GM21423 (cell line): ENCODE data around the gene FRMPD2.
A peak's percentile ranks its signal among the peaks of the same experiment; 100 is the strongest.

Experiments
- ATAC-seq: cut with Tn5 transposase; IDR thresholded peaks from one replicate; pipeline ENCODE4 v1.9.1; 2021; ENCODE audit warnings: mild to moderate bottlenecking, moderate library complexity; ENCODE audit not compliant: unreplicated experiment

The FRMPD2 gene, protein sequence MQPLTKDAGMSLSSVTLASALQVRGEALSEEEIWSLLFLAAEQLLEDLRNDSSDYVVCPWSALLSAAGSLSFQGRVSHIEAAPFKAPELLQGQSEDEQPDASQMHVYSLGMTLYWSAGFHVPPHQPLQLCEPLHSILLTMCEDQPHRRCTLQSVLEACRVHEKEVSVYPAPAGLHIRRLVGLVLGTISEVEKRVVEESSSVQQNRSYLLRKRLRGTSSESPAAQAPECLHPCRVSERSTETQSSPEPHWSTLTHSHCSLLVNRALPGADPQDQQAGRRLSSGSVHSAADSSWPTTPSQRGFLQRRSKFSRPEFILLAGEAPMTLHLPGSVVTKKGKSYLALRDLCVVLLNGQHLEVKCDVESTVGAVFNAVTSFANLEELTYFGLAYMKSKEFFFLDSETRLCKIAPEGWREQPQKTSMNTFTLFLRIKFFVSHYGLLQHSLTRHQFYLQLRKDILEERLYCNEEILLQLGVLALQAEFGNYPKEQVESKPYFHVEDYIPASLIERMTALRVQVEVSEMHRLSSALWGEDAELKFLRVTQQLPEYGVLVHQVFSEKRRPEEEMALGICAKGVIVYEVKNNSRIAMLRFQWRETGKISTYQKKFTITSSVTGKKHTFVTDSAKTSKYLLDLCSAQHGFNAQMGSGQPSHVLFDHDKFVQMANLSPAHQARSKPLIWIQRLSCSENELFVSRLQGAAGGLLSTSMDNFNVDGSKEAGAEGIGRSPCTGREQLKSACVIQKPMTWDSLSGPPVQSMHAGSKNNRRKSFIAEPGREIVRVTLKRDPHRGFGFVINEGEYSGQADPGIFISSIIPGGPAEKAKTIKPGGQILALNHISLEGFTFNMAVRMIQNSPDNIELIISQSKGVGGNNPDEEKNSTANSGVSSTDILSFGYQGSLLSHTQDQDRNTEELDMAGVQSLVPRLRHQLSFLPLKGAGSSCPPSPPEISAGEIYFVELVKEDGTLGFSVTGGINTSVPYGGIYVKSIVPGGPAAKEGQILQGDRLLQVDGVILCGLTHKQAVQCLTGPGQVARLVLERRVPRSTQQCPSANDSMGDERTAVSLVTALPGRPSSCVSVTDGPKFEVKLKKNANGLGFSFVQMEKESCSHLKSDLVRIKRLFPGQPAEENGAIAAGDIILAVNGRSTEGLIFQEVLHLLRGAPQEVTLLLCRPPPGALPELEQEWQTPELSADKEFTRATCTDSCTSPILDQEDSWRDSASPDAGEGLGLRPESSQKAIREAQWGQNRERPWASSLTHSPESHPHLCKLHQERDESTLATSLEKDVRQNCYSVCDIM (N-terminal part only)

DNA sequence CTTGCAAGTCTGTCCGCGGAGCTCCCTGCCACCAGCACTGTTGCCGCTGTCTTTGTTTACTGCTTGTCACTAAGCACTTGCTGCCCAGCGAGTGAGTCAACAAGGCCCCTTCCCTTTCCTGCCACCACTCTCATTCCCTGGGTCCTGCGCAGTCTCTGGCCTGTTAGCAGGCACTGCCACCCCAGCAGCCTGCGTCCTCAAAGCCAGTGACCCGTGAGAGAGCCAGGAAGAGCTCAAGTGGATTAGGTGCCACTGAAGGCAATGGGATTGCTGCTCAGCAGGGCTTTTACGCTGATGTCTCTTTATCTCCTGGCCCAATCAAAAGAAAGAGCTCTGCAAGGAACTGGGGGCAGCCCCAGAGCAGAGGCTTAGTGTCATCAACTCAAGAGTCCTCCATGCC is at the start of gene FRMPD2:
TSS of gene FRMPD2 (minus strand) at position 61 of the 400 bp plus-strand sequence. CDS start 129 bp downstream, outside the sequence.
- ATAC-seq = no peak

DNA sequence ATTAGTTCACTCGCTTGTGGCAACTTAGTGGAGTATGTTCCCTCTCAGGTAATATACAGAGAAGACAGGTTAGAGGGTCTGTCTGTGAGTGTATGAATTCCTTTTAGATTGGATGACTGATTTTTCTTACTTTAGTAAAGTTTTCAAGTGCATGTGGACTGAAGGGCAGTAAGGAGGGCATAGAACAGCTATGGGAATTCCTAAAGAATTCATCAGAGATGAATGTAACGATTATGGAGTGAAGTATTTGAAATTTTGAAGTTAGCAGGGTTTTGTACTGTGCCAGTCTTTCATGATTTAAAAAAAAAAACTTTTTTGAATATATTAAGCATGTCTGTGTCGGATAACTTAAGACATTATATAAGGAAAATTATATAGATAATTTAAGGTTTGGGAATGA is 47.5 kb upstream of the FRMPD2 start:
- no peak for ATAC-seq

DNA sequence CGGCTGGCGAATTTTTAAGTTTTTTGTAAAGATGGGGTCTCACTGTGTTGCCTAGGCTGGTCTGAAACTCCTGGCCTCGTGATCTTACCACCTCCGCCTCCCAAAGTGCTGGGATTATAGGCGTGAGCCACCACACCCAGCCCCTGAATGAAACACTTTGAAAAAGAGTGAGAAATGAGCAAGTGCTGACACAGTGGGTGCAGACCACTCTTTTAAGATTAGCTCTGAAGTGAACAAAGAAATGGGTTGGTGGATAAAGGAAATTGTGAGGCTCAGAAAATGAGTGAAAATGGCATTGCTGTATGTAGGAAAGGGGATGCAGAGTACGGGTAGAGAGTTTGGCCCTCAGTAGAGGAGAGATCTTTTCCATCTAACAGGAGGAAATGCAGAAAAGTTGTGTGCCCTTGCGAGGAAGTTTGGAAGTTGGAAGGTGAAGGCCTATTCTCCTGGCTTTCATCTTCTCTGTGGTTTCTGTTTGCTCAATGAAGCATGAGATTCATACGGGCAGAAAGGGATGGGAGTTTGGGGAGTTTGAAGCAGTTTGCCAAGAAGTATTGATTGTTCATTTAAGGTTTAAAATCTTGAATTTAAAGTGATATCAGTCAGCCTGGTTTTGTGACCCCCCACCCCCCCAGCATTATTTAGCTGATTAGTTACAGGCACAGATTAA is 43.0 kb upstream of the FRMPD2 start:
- no peak for ATAC-seq

DNA sequence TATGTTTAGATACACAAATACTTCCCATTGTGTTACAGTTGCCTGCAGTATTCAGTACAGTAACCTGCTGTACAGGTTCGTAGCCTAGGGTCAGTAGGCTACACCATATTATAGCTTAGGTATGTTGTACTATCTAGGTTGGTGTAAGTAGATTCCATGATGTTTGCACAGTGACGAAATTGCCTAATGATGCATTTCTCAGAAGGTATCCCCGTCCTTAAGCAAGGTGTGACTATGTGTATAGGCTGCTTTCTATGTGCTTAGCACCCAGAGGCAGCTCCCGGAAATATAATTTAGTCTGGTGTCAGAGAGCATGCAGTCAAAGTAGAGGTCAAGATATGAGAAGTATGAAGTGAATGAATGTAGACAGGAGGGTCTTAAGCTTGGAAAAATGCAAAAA is 41.7 kb upstream of the FRMPD2 start:
- ATAC-seq = no peak

DNA sequence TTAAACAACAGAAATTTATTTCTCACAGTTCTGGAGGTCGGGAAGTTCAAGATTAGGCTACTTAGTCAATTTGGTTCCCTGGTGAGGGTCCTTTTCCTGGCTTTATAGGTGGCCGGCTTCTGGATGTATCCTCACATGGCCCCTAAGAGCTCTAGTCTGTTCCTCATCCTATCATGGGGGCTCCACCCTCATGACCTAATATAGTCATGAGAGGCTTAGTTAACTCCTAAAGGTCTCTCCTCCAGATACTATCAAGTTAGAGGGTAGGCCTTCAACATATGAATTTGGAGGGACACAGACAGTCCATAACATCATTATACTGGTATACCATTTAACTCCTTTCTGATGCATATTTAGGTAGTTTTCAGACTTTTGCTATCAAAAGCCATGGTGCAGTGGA is 39.6 kb upstream of the FRMPD2 start:
- no peak for ATAC-seq

DNA sequence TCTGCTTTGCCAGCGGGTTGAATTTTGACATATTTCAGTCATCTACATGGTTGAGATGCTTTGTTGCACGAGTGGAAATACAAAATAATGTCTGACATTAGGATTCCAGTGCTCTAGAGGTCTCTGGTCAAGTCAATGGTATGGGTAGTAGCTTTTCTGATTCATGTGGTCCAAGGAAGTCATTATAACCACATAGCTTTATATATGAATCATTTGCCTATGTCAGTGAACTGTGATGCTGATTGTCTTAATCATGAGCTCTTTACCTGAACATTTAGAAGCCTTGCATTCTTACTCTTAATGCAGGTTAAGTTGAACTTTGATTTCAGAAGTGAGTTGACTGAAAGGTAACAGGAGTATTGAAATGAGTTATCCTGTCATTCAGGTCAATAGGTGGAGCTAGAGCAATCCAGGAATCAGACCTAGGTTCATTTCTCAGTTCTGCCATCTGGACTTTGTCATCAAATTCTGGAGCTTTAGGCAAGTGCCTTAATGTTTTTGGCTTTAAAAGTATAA is 35.3 kb upstream of the FRMPD2 start:
- no peak for ATAC-seq

DNA sequence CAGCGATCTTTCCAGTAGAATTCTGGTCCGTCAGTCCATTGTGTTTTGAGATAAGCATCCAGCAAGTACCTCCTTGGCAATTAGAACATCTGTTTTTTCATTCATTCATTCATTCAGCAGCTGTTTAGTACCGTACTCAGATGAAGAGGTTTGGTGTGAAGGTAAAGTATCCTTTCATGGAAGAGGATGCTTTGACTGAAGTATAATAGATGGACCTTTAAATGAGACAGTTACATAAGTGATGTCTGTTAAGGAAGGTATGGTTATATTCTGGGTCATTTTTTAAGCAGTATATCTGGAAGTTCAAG is 33.2 kb upstream of the FRMPD2 start:
- no peak for ATAC-seq

DNA sequence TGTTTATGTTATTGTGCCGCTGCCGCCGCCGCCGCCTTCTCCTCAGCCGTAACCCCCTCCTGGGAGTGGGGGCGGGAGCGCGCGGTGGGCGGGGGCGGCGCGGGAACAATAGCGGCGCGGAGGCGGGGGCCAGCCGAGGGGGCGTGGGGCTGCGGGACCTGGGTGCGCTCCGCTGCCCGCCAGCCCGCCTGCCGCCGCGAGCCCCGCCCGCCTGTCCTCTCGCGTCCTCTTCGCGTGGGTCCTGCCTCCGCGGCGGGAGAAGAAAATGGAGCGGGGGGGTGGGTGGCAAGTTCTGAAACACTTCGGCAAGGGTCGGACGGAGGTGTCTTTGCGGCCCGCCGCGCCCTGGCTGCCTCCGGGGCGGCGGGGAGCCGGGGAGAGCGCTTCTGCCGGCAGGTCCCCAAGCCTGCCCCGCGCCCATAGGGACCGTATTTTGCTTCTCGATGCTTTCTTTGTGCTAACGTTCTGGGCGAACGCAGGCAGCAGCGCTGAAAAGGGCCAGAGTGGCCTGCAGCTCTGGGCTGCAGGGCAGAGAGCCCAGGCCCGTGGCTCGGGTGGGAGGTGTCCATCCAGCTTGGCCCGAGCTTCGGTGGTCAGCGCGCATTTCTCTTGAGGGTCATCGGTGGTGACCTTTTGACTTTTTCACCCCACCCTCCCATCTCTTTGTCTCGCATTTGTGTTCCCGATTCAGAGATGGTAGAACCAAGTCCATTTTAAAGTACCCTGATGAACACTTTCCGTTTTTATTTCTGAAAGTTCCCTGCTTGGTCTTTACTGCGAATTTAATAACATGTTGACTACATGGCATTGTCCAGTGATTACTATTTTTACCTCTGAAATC is 32.6 kb upstream of the FRMPD2 start:
- peak; percentile 24 for ATAC-seq

DNA sequence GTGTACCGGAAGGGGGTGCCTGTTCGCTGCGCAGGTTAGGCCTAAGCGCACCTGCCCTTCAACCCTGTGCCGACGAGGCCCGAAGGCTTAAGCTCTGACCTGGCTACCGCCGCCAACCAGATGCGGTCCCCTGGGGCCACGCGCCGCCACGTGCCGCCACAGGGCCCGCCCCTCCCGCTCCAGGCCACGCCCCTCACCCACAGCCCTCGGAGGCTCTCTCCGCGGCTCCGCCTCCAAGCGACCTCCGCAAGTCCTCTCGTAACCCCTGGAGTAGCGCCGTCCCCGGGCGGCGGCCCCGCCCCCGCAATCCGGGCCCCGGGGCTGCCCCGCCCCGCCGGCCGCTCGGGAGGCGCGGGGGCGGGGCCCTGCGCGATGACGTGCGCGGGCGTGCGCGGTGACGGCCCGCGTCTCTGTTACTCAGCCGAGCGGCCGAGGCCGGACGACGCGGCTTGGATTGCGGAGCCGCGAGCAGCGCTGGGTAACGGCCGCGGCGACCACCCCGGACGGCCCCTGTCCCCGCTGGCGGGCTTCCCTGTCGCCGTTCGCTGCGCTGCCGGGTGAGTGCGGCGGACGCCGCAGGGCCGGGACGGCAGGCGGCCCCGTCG is 31.9 kb upstream of the FRMPD2 start, which contains the start of gene MAPK8:
TSS of gene MAPK8 (plus strand) at position 413 of the 605 bp plus-strand sequence. CDS start 94,984 bp downstream, outside the sequence.
- ATAC-seq = peak; percentile 85

DNA sequence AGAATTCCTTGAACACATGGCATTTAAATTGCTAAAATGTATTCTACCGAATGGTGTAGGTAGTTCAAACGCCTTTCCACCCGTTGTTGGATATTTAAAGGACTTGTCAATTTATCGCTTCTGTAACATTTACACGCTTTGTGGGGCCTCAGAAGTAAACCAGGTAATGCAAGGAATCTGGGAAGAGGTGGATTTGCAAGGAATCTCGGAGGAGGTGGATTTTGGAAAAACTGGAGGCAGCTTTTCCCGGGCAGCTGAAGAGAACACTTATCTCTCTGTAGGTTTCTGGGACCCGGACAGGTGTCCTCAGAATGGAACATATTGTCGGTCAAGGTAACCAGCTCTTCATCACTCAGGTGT is 31.4 kb upstream of the FRMPD2 start:
- no peak for ATAC-seq

DNA sequence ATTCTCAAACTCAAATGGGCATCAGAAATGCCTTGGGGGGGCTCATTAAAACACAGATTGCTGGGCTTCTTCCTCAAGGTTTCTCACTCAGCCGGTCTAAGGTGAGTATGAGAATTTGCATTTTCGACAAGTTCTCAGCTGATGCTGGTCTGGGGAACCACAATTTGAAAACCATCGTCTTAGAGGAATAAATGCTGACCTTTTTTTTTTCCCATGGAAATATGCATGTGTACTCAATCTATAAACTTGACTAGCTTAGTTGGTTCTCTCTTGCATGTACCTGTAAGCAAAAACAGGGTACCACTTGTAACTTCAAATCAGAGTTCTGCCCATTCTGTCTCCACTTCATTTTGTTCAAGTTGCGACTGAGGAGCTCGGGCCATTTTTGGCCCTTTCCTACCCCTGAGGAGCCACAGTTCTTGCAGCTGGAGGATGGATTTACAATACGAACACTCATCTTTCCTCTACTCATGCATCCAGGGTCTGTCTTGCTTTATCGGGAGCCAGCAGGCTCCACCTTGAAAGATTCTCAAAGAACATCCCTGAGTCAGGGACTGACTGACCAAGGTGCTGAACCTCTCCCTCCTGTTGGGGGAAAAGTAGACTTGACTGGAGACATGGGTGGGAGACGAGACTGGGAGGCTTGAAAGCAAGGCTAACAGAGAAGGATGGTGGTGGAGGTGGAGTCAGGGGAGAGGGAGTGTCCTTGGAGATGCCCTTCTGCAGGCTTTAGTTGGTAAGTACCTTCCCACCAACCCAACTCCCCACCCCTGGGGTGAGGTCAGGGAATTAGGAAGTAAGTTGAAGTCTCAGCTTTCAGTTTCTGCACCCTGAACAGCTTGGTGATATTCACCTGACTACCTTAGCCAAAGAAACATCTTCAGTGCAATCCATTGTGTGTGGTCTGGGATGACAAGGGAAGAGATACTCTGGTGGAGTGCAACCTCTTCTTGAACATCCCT is 28.3 kb upstream of the FRMPD2 start:
- ATAC-seq = no peak

DNA sequence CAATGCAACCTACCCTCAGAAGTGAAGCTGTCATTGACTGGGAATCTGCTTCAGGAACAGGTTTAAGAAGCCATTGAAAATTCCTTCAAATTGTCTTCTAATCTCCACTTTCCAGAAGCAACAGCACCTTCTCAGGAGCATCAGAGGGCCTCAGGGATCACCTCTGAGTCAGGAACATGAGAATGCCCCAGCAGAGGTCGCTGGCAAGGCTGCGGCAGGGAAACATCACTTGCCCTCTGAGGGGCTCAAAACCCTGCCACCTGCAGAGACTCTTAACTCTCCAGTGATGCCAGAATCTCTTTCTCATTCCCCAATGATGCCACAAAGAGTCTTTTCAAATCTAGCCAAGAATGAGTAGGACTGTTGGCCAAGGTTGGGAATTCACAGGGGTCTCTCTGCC is 26.1 kb upstream of the FRMPD2 start:
- no peak for ATAC-seq

DNA sequence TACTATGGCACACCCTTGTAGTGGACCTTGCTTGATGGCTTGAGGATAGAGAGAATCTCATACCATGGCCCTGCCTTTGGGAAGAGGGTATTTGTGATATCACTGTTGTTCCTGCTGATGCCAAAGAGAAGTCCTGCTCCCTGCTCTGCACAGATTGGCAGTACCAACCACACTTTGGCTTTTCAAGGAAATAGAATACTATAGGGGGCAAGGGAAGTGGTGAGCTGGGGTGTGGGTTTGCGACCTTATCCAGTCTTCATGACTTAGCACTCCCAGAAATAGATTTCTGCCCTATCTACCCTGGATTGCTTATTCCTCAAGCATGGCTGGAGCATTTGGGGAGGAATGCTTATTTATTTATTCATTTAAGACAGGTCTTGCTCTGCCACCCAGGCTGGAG is 25.2 kb upstream of the FRMPD2 start:
- no peak for ATAC-seq

DNA sequence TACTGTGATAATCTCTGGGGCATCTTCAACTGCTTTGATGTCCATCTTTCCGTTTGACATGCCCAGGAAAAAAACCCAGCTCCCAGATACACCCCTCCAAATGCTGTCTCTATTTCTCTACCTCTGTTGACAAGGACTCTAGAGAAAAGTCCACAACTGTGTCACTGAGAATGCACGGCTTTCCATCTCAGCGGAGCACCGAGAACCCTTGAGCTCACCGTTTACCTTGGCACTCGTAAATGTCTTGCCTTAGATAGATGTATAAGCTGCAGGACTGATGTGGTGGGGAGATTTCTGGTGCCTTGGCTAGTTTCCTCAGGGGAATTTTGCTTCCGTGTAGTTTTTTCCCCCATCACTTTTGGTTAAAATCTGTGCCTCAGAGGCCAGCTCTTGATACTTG is 24.6 kb upstream of the FRMPD2 start:
- ATAC-seq = no peak

DNA sequence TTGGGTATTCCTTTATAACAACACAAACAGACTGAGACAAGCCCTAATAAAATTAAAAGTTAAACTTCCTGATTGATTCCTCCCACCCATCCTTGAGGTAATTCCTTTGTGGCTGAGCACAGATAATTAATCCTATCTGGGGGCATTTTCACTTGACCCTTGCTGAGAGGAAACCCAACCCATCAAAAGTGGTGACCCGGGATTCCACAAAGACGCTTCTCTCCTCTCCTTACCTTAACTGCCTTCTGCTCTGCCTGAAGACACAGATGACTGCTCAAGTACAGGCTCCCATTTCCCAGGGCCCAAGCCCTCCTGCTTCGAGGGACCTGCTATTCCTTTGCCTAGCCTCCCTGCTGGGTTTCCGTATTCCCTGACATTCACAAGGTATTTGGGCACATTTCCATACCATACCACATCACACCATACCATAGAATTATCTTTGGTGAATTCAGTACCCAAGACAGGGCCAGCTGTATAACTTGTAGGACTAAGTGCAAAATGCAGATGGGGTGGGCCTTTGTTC is 22.1 kb upstream of the FRMPD2 start:
- ATAC-seq = no peak

DNA sequence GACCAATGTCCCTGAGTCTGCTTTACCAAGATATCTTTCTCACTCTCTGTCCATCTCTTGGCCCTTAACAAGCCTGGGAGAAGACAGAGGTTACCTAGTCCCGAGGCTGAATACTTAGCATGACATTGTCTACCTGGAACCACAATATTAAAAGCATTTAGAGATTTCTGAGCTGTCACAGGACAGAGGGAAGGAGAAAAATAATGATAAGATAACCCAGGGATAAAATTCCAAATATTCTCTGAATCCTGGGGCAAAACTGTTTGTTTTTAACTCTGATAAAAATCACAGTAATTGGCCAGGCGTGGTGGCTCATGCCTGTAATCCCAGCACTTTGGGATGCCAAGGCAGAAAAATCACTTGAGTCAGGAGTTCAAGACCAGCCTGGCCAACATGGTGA is 19.9 kb upstream of the FRMPD2 start:
- ATAC-seq = no peak

DNA sequence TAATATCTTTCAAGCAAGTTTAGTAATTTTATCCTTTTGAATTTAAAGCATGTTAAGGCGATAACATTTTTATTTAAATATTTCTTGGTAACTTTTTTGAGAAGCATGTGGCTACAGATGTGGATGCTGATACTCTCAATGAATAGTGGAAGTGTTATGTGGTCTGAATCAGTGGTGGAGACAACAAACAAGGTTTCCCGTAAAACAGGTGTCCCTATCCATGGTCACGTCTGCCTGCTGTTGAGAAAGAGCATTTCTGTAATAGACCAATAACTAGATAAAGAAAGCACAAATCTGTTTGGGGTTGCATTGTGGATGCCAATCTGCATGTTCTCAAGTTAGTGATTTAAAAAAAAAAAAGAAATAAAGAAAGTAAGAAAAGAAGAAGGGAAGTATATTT is 18.1 kb upstream of the FRMPD2 start:
- ATAC-seq = no peak

DNA sequence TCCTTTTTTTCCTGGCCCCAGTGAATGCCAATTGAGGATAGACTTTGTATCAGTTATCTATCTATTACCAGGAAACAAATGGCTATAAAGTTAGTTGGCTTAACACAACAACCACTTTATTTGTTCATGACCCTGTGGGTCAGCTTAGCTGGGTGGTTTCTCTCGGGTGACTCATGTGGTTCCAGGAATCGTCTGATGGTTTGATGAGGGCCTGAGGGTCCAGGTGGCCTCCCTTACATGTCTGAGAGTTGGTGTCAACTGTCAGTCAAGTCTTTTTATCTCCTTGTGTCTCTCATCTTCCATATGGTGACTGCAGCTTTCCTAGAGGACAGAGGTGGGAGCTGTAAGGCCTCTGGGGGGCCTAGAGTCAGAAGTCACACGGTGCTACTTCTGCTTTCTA is 16.7 kb upstream of the FRMPD2 start:
- ATAC-seq = no peak
